IPS-15b (cell line): Measurements from ENCODE around the gene LMO2.
"Not testable (repeated sequence)": the region's sequence is repeated elsewhere in the genome, so short reads cannot be mapped to it uniquely, and the experiment has no call there.

Experiments
- H3K27me3 ChIP-seq: one replicate; pipeline ENCODE4 v1.6.1; 2013; ENCODE audit warnings: low read length; ENCODE audit not compliant: control insufficient read depth, insufficient read depth
- H3K36me3 ChIP-seq: one replicate; pipeline ENCODE4 v1.6.1; 2013; ENCODE audit warnings: low read length; ENCODE audit not compliant: control insufficient read depth, insufficient read depth
- H3K4me1 ChIP-seq: one replicate; pipeline ENCODE4 v1.6.1; 2013; ENCODE audit warnings: mild to moderate bottlenecking, low read length; ENCODE audit not compliant: control insufficient read depth, insufficient read depth
- H3K4me3 ChIP-seq: one replicate; pipeline ENCODE4 v1.5.1; 2013; ENCODE audit warnings: low read depth, low read length
- H3K9ac ChIP-seq: one replicate; pipeline ENCODE4 v1.6.1; 2013; ENCODE audit warnings: low read depth, mild to moderate bottlenecking, low read length
- H3K9me3 ChIP-seq: one replicate; pipeline ENCODE4 v1.6.1; 2013; ENCODE audit warnings: mild to moderate bottlenecking, low read length; ENCODE audit not compliant: control insufficient read depth, insufficient read depth

Gene LMO2

DNA sequence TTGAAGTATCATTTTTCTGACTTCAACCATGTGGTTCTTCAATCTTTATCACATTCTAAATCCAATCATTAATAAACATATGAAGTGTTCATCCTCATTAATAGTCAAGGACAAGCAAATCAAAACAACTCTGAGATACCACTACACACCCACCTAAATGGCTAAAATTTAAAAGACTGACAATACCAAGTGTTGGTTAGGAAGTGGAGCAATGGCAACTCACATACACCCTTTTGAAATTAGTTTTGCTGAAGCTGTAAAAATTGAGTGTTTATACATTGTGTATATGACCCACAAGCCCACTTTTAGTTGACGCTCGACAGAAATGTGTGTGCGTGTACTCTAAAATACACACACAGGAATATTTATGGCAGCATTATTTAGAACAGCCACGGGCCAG is 36.7 kb upstream of the LMO2 start:
- no peak overlapping the region for H3K4me3 ChIP-seq
- H3K9me3 ChIP-seq, result peaks cover 7% of the 10 kb centered on the region
- no peaks in the 10 kb centered on the region for H3K27me3 ChIP-seq
- H3K4me1 ChIP-seq, result peaks cover 5% of the 10 kb centered on the region
- no peaks in the 10 kb centered on the region for H3K36me3 ChIP-seq
- H3K9ac ChIP-seq, result no peak overlapping the region

DNA sequence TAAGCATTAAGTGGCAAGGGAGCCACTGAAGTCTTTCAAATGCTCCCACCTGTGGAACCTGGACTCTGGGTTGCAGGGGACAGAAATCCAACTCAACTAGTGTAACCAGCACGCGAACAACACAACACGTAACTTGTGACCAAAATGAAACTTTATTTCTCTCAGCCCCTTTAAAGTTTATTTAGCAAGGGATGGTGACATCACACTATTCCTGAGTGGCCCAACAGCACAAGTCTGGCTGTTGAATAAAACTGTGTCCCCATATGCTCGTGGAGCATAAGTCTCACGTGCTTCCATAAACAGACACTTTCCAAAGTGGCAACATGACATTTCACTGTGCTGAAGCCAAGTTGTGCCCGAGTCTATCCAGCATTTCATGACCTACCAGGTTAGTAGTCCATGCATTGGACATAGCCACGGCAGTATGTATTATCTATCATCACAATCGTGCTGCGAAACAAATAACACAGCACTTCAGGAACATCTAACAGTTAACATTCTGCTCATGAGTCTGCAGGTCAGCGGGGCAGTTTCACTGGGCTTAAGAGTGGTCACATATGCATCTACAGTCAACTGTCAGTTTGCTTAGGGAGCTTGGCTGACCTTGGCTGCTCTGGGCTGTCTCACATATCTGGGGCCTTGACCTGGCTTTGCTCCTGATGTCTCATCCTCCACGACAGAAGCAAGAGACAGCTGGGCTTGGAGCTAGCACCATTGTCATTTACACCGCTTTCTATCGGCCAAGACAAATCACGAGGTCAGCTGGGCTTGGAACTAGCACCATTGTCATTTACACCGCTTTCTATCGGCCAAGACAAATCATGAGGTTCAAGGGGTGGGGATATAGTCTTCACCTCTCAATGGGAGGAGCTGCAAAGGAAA is 35.0 kb upstream of the LMO2 start:
- H3K9me3 ChIP-seq, result peaks cover 1% of the 10 kb centered on the region
- H3K9ac ChIP-seq, result no peak overlapping the region
- H3K36me3 ChIP-seq, result no peaks in the 10 kb centered on the region
- no peak overlapping the region for H3K4me3 ChIP-seq
- peaks cover 5% of the 10 kb centered on the region for H3K4me1 ChIP-seq
- H3K27me3 ChIP-seq, result no peaks in the 10 kb centered on the region

- no peaks in the 10 kb centered on the region for H3K36me3 ChIP-seq
- H3K27me3 ChIP-seq, result no peaks in the 10 kb centered on the region
- no peak overlapping the region for H3K9ac ChIP-seq
- H3K9me3 ChIP-seq, result no peaks in the 10 kb centered on the region
- peaks cover 5% of the 10 kb centered on the region for H3K4me1 ChIP-seq
- H3K4me3 ChIP-seq, result no peak overlapping the region
Measured at GRCh38 chr11:33924341-33924740, 32.5 kb upstream of the LMO2 start.

DNA sequence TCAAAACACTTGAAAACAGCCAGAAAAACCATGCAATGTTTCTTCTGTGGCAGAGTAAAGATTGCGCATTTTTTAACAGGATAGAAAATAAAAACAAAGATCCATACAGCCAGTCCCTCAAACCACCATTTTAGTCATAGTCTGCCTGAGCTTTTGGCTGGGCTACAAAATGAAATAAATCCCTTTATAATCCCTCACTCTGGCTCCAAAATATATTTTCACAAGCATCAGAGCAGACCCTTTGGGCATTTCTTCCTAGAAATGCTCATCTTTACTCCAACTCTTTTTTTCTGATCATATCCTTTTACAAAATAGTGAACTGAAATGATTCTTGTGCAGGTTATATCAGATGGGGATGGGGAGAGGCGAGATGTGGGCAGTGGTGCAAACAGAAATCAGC is 31.8 kb upstream of the LMO2 start:
- Histone ChIP-seq H3K9ac (no peak overlapping the region), H3K36me3 (no peaks in the 10 kb centered on the region), H3K4me3 (no peak overlapping the region), H3K4me1 (peaks cover 5% of the 10 kb centered on the region), H3K9me3 (no peaks in the 10 kb centered on the region), H3K27me3 (no peaks in the 10 kb centered on the region)

DNA sequence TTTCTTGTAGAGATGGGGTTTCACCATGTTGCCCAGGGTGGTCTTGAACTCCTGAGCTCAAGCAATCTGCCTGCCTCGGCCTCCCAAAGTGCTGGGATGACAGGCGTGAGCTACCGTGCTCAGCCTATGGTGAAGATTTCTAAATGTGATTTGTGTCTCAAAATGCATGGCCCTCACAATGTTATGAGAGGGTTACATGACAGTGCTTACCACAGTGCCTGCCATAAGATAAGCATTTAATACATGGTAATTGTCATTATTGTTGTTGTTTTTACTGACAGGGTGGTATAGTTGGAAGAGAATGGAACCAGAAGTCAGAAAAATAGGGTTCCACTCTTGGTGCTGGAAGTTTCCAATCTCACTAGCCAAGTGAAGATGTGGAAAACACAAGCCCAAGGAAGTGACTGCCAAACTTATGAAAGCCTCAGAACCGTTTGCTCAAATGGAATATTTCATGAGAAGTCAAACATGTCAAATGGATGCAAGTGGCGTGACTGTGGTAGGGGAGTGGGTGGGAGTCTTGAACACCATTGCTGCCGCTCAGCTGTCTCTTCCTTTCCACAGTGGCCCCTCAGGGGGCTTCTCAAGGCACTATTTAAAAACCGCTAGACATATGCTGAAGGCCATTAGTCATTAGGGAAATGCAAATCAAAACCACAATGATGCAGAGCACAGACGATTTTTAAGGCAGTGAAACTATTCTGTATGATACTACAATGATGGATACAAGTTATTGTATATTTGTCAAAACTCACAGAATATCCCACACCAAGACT is 29.1 kb upstream of the LMO2 start:
- no peaks in the 10 kb centered on the region for H3K36me3 ChIP-seq
- H3K4me1 ChIP-seq, result no peaks in the 10 kb centered on the region
- H3K9ac ChIP-seq, result no peak overlapping the region
- no peak overlapping the region for H3K4me3 ChIP-seq
- no peaks in the 10 kb centered on the region for H3K9me3 ChIP-seq
- no peaks in the 10 kb centered on the region for H3K27me3 ChIP-seq

DNA sequence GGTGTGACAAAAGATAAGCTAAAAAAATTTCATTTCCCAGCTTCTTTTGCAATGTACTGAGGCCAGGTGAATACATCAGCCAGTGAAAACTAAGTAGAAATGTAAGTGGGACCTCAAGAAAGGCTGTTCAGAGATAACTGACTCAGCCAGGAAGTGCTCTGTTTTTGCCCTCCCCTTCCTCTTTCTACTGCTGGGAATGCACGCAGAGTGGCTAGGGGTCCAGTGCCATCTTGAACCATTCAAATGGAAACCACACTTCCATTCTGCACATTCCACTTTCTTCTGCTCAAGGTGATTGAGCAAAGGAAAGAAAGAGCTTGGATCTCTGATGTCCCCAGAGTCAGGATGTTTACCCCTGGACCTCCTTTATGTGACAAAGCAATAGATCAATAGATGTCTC is 27.8 kb upstream of the LMO2 start:
- Histone ChIP-seq H3K9ac (no peak overlapping the region), H3K4me3 (no peak overlapping the region)

GRCh38 chr11:33917402-33917801 is 25.5 kb upstream of the LMO2 start:
- H3K27me3 ChIP-seq, H3K4me1 ChIP-seq, H3K9me3 ChIP-seq, H3K4me3 ChIP-seq, H3K9ac ChIP-seq, H3K36me3 ChIP-seq: not testable (repeated sequence)

More for the DNA sequence above, 27.8 kb upstream of the LMO2 start:
- H3K9me3 ChIP-seq, result no peaks in the 10 kb centered on the region
- no peaks in the 10 kb centered on the region for H3K27me3 ChIP-seq
- H3K36me3 ChIP-seq, result no peaks in the 10 kb centered on the region
- H3K4me1 ChIP-seq, result no peaks in the 10 kb centered on the region

- H3K4me1 ChIP-seq, result peaks cover 6% of the 10 kb centered on the region
- no peaks in the 10 kb centered on the region for H3K9me3 ChIP-seq
- H3K27me3 ChIP-seq, result no peaks in the 10 kb centered on the region
- no peaks in the 10 kb centered on the region for H3K36me3 ChIP-seq
- H3K4me3 ChIP-seq, result no peak overlapping the region
- H3K9ac ChIP-seq, result no peak overlapping the region
Measured at GRCh38 chr11:33916736-33917135, 24.9 kb upstream of the LMO2 start.

DNA sequence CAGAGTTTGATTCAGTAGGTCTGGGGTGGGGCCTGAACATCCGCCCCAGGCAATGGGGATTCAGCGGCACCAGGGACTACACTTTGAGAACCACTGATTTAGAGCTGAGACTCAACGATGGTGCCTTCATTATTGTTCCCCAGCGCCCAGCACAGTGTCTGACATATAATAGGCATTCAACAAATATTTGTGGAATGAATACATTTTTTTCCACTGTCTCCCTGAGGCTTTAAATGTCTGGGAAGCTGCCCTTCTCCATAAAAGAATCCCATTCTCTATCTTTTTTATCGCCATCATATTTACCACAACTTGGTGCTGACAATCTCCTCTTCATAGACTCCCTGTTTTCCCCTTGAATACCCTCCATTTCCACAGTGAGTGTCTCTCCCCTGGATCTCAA is 23.6 kb upstream of the LMO2 start:
- no peaks in the 10 kb centered on the region for H3K9me3 ChIP-seq
- no peaks in the 10 kb centered on the region for H3K27me3 ChIP-seq
- H3K4me1 ChIP-seq, result peaks cover 8% of the 10 kb centered on the region
- H3K9ac ChIP-seq, result no peak overlapping the region
- no peak overlapping the region for H3K4me3 ChIP-seq
- no peaks in the 10 kb centered on the region for H3K36me3 ChIP-seq

GRCh38 chr11:33913991-33914390 is 22.1 kb upstream of the LMO2 start:
- Histone ChIP-seq H3K9me3 (no peaks in the 10 kb centered on the region), H3K9ac (no peak overlapping the region), H3K27me3 (no peaks in the 10 kb centered on the region), H3K4me1 (peaks cover 8% of the 10 kb centered on the region), H3K4me3 (no peak overlapping the region), H3K36me3 (no peaks in the 10 kb centered on the region)

DNA sequence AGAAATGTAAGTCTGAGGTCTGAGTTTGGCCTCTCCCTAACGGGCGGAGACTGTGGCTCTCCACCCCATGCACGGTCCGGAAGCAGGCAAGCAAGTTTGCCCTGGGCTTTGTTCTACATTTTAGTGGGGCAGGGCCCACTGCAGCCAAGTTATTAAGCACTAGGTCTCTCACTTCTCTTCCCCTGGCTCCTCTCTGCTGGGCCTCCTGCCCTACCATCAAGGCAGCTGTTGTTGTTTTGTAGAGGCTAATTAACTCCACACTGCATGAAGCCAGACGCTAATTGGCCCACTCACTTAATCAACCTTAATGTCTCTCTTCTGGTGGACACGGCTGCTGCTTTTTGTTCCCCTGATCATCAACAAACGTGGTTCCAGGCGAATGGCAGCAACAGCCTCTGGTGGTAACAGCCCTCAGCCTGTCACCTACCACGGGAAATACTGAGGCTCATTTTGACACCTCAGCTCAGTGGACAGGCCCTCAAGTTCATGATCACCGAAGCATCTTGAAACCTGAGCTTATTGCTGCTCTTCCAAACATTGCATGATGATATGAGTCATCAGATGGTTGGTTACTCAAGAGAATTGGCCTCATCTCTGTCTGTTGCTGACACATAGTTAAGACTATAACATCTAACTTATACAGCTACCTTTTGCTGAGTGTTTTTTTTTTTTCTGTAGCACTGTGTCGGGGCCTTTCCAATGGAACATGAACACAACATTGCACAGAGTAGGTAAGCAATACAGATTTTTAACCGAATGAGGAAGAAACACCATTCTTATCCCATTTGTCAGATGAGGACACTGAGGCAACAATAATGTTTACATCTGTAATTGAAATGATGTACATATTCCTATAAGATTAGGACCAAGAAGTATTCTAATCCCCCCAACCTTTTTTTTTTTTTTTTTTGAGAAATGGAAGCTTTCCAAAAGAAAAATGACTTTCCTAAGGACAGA is 20.8 kb upstream of the LMO2 start:
- H3K4me1 ChIP-seq, result peaks cover 8% of the 10 kb centered on the region
- H3K9me3 ChIP-seq, result no peaks in the 10 kb centered on the region
- no peaks in the 10 kb centered on the region for H3K36me3 ChIP-seq
- H3K27me3 ChIP-seq, result no peaks in the 10 kb centered on the region
- no peak overlapping the region for H3K4me3 ChIP-seq
- H3K9ac ChIP-seq, result no peak overlapping the region
